Measurements from ENCODE around the gene TMEM30B.

Gene TMEM30B

GRCh38 chr14:61231810-61232209 is 49.3 kb downstream of the TMEM30B start:
- in situ Hi-C loops (cut with HindIII; ENCODE audit: low sequenced_read_pairs): loop anchor here (10.0 kb wide), 1 partner anchor 207 kb away; no protein-coding TSS in a partner anchor
- H3K4me3 ChIP-seq (ENCODE audit: low read depth, low read length): no peak overlapping the region
- no peak for TF ChIP-seq CTCF (IDR thresholded peaks at IDR 0.05; ENCODE audit: low read depth, low read length, missing control alignments)
- no peak for DNase-seq (ENCODE audit: low read depth)

- in situ Hi-C loops (cut with HindIII; ENCODE audit: low sequenced_read_pairs): loop anchor here (10.0 kb wide), 1 partner anchor 205 kb away; no protein-coding TSS in a partner anchor
- no peak for TF ChIP-seq CTCF (IDR thresholded peaks at IDR 0.05; ENCODE audit: low read depth, low read length, missing control alignments)
- no peak overlapping the region for H3K4me3 ChIP-seq (ENCODE audit: low read depth, low read length)
- DNase-seq (ENCODE audit: low read depth): no peak
Observed at GRCh38 chr14:61229981-61230380, 51.2 kb downstream of the TMEM30B start.

GRCh38 chr14:61229475-61229888 is 51.7 kb downstream of the TMEM30B start:
- peak; percentile 26 for DNase-seq (ENCODE audit: low read depth)
- in situ Hi-C loops (cut with HindIII; ENCODE audit: low sequenced_read_pairs): no loop called here
- H3K4me3 ChIP-seq (ENCODE audit: low read depth, low read length): no peak overlapping the region
- no peak for TF ChIP-seq CTCF (IDR thresholded peaks at IDR 0.05; ENCODE audit: low read depth, low read length, missing control alignments)

GRCh38 chr14:61227884-61228591 is 53.1 kb downstream of the TMEM30B start:
- in situ Hi-C loops (cut with HindIII; ENCODE audit: low sequenced_read_pairs): no loop called here
- no peak for TF ChIP-seq CTCF (IDR thresholded peaks at IDR 0.05; ENCODE audit: low read depth, low read length, missing control alignments)

More at GRCh38 chr14:61227884-61228591, 53.1 kb downstream of the TMEM30B start:
- no peak overlapping the region for H3K4me3 ChIP-seq (ENCODE audit: low read depth, low read length)
- no peak for DNase-seq (ENCODE audit: low read depth)
